Measurements from ENCODE around the gene MTCH2. TPM values are rescaled to one million over a fixed set of nuclear protein-coding genes. Genes with fewer than 3 reads are reported as not detected.

Gene MTCH2
- total RNA-seq, 1 experiment from 2014 or later = 176 TPM

DNA sequence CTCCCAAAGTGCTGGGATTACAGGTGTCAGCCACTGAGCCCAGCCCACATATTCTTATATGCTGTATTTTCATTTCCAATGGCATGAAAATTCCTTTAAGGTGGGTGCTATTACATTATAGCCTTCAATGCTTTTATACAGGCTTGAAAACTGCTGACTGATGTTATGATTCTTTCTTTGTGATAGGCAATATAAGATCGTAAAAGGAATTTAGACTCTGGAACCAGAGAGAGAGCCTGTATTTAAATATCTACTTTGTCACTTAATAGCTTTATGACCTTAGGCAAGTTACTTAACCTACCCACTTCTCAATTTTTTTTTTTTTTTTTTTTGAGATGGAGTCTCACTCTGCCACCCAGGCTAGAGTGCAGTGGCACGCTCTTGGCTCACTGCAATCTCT, 46.6 kb upstream of the MTCH2 start:
- no peaks in the 10 kb centered on the region; a peak in 2 of 5 replicates for H3K9me3 Mint-ChIP-seq
- Histone ChIP-seq H3K9me3 (ENCODE audit: control insufficient read depth, low read depth, low read length) (no peaks in the 10 kb centered on the region), H2BK5ac (ENCODE audit: insufficient read length, low read length) (no peak overlapping the region), H2BK120ac (ENCODE audit: low read depth, low read length, poor library complexity, severe bottlenecking) (no peak overlapping the region), H3K18ac (ENCODE audit: insufficient read length, low read depth, low read length) (no peak overlapping the region), H4K91ac (ENCODE audit: insufficient read length, low read depth, low read length) (no peak overlapping the region), H2BK20ac (ENCODE audit: low read depth, low read length, poor library complexity, severe bottlenecking) (no peak overlapping the region), H3K9ac (ENCODE audit: extremely low read depth, insufficient read length, low read length) (no peak overlapping the region), H3K56ac (ENCODE audit: insufficient read length, low read depth, low read length) (no peak overlapping the region), H3K27me3 (ENCODE audit: insufficient read depth, low read length) (no peaks in the 10 kb centered on the region), H3K27ac (ENCODE audit: insufficient read length, low read depth, low read length) (no peak overlapping the region), H4K20me1 (ENCODE audit: control insufficient read depth, insufficient read depth, insufficient read length) (no peaks in the 10 kb centered on the region), H3K79me2 (ENCODE audit: insufficient read depth, low read length) (no peaks in the 10 kb centered on the region), H4K5ac (ENCODE audit: insufficient read length, low read depth, low read length) (no peak overlapping the region), H4K8ac (replicated peaks; ENCODE audit: insufficient read length, low read depth, low read length) (no peak overlapping the region), H2AK5ac (ENCODE audit: insufficient read length, low read length) (no peak overlapping the region), H2AFZ (ENCODE audit: low read length) (no peak overlapping the region), H3K4me2 (ENCODE audit: insufficient read depth, insufficient read length, low read length) (no peak overlapping the region), H3K79me1 (ENCODE audit: insufficient read depth, low read depth, low read length, poor library complexity, severe bottlenecking) (no peaks in the 10 kb centered on the region), H3T11ph (ENCODE audit: low read length) (no peak overlapping the region), H2BK12ac (ENCODE audit: insufficient read length, low read depth, low read length) (no peak overlapping the region), H2BK15ac (ENCODE audit: low read depth, low read length) (no peak overlapping the region), H3K14ac (ENCODE audit: insufficient read depth, low read length) (no peak overlapping the region), H3K23ac (ENCODE audit: insufficient read length, low read depth, low read length) (no peak overlapping the region), H3K23me2 (ENCODE audit: insufficient read length, low read depth, low read length, poor library complexity, severe bottlenecking) (no peaks in the 10 kb centered on the region), H3K4ac (ENCODE audit: low read depth, low read length) (no peak overlapping the region), H3K4me1 (ENCODE audit: insufficient read depth, low read length) (no peaks in the 10 kb centered on the region)
- H3K4me3 Mint-ChIP-seq = no peak overlapping the region
- H3K36me3 Mint-ChIP-seq (ENCODE audit: insufficient read depth in 1 of 3, low read depth in 3 of 3) = no peaks in the 10 kb centered on the region
- no CpG with 5 or more reads among the region's 2 CpGs for WGBS (ENCODE audit: extremely low coverage, insufficient read length, low lambda C conversion rate)
- TF ChIP-seq CTCF (conservative IDR thresholded peaks at IDR 0.05) = no peak
- no peaks in the 10 kb centered on the region for H3K4me1 Mint-ChIP-seq
- no peak overlapping the region for H3K27ac Mint-ChIP-seq
- no peak for DNase-seq
- no peaks in the 10 kb centered on the region for H3K27me3 Mint-ChIP-seq (ENCODE audit: low read depth)
